ENCODE data around the gene MGAT5B.
A peak's percentile ranks its signal among the peaks of the same experiment; 100 is the strongest.
"Not testable (repeated sequence)": the region's sequence is repeated elsewhere in the genome, so short reads cannot be mapped to it uniquely, and the experiment has no call there.

The MGAT5B gene

DNA sequence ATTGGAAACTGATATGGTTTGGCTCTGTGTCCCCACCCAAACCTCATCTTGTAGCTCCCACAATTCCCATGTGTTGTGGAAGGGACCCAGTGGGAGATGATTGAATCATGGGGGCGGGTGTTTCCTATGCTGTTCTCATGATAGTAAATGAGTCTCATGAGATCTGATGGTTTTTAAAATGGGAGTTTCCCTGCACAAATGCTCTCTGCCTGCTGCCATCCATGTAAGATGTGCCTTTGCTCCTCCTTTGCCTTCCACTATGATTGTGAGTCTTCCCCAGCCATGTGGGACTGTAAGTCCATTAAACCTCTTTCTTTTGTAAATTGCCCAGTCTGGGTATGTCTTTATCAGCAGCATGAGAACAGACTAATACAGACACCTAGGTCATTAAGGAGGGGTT is 109.8 kb downstream of the MGAT5B start:
- not testable (repeated sequence) for DNase-seq (ENCODE audit: low read depth in 2 of 2)

GRCh38 chr17:76981545-76982295 is 113.5 kb downstream of the MGAT5B start:
- DNase-seq (ENCODE audit: low read depth in 2 of 2) = no peak

GRCh38 chr17:76982408-76983074 is 114.3 kb downstream of the MGAT5B start:
- DNase-seq (ENCODE audit: low read depth in 2 of 2) = no peak

DNA sequence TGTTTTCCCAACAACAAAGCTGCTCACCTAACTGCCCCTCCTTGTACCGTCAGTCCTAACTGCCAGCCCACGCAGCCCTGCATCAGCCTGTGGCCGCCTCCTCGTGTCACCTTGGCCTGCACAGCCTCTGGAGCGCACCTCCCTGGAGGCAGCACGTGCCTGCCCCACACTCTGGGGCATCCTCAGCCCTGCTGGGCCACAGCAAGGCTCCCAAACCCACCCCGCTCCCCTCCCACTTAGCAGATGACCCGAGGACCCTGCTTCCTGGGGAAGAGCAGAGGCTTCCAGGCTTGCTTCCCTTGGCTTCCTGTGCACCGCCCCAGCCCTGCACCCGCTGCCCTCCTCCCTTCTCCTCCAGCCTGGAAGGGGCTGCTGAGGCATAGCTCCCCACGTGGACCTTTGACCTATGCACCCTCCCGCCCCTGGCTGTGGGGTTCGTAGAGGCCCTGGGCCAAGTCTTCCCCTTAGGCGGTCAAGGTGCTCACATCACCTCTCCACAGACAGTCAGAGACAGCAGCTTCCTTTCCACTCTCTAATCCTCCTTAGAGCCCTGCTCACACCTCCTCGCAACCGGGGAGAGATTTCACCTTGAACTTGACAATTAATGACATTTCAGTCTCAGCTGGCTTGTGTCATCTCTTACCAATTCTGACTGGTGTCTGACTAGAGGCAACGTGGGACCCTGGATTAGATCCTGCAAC is 115.0 kb downstream of the MGAT5B start:
- DNase-seq (ENCODE audit: low read depth in 2 of 2) = no peak

DNA sequence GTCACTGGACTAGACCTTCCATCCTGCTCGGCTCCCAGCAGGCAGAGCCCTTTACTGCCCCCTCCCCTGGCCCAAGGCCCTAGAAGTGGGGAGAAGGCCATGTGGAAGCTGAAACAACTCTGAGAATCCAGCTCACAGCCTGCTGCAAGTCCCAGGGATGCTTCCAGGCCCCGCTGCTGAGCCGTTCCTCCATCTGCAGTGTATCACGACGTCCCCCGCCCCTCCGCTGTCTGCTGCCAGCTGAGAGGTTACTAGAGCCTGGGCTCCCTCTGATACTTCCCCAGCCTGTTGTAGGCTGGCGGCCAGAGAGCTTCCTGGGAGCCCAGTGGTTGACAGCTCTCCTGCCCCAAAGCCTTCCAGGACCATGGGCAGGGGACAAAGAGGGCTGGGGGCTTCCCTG is 118.2 kb downstream of the MGAT5B start:
- DNase-seq (ENCODE audit: low read depth in 2 of 2) = no peak

GRCh38 chr17:76987486-76988093 is 119.4 kb downstream of the MGAT5B start:
- DNase-seq (ENCODE audit: low read depth in 2 of 2) = no peak

- no peak for DNase-seq (ENCODE audit: low read depth in 2 of 2)
Observed at GRCh38 chr17:76988796-76989195, 120.6 kb downstream of the MGAT5B start.

- DNase-seq (ENCODE audit: low read depth in 2 of 2) = no peak
Observed at GRCh38 chr17:76989519-76989918, 121.3 kb downstream of the MGAT5B start.

GRCh38 chr17:76992891-76993290 is 124.7 kb downstream of the MGAT5B start:
- DNase-seq (ENCODE audit: low read depth in 2 of 2) = no peak

DNA sequence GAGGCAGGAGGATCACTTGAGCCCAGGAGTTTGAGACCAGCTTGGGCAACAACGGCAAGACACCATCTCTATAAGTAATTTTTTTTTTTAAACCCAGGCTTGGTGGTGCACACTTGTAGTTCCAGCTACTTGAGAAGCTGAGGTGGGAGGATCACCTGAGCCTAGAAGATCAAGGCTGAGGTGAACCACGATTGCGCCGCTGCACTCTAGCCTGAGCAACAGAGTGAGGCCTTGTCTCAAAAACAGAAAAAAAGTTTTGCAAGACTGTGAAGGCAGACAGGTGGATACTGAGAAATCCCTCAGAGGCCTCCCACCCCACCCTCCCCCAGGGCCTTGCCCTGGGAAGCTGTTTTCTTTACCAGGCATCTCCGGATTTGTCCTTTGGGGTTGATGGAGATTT is 125.4 kb downstream of the MGAT5B start:
- no peak for DNase-seq (ENCODE audit: low read depth in 2 of 2)

GRCh38 chr17:76994237-76994637 is 126.0 kb downstream of the MGAT5B start:
- no peak for DNase-seq (ENCODE audit: low read depth in 2 of 2)

DNA sequence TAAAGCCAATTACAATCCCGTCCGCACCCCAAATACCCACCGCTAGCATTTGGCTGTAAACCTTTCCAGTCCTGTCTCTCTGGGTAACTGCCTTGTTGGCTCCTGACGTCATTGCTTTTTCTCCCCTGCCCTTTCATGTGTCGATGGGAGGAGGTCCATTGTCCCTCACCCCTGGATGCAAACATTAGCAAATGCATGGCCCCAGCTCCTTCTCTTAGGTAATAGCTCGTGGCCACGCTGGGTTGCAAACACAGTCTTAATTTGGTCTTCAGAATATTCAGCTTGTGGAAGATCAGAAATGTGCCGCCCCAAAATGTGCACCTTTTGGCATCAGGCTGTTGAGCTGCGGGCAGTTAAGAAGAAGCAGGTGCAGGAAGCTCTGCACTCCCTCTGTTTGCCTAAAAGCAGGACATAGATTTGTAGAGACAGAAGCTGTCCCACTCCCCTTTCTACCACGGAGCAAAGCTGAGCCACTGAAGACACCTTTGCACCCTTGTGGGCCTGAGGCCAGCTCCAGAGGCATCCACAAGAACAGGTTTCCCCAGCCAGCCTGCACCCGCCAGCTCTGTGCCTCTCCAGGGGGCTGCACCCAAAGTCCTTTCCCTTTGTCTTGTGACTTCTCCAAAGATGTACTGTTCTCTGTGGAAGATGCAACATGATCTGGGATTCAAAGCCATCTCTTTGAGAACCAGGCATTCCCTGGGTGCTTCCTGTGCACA is 127.3 kb downstream of the MGAT5B start:
- DNase-seq (ENCODE audit: low read depth in 2 of 2) = no peak

GRCh38 chr17:76996741-76997694 is 128.8 kb downstream of the MGAT5B start:
- no peak for DNase-seq (ENCODE audit: low read depth in 2 of 2)

DNA sequence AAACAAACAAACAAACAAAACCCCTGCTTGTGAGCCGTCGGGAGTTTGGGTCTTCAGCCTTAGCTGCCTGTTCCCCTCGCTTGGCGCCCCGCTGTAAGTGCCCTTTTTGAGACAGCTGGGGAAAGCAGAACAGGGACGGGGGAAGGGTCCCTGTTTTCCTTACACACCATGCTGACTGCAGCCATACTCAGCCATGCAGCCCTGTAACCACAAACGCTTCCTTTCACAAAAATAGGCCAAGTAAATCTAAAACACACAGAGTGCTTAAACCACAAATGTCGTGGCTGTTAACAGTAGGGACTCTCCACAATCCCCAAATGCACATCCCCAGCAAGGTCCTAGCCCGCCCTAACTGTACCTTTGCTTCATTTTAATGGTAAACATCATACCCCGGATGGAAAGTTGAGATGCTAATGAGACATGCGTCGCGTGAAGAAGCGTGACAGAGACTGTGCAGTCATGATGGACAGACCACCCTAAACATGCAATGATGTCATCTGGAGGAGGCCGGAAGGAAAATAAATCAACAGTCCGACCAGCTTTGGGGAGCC is 129.9 kb downstream of the MGAT5B start:
- DNase-seq (ENCODE audit: low read depth in 2 of 2) = peak in 1 of 2 experiments; percentile 27

DNA sequence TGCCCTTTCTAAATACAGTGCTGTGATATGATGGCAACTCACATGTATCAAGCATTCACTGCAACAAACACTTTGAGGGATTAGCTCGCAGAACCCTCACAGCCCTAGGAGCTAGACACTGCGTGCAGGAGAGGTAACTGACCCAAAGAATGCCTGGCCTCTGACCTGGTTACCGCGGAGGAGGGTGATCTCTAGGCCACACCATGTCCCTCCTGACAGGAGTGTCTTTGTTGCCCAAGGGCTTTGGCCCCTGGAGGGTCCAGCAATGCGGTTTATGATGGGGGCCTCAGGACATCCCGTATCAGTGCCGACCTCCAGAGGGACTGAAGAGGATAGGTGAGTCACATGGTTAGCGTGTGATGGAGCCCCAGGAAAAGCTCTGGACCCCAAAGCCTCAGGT is 130.6 kb downstream of the MGAT5B start:
- DNase-seq (ENCODE audit: low read depth in 2 of 2) = no peak
